ENCODE data around the gene PRRT2.
A peak's percentile ranks its signal among the peaks of the same experiment; 100 is the strongest.

Gene PRRT2

GRCh38 chr16:29835926-29836325, 23.9 kb downstream of the PRRT2 start:
- no peak for DNase-seq

- no peak for DNase-seq
Observed at GRCh38 chr16:29836623-29837022, 24.6 kb downstream of the PRRT2 start.

DNA sequence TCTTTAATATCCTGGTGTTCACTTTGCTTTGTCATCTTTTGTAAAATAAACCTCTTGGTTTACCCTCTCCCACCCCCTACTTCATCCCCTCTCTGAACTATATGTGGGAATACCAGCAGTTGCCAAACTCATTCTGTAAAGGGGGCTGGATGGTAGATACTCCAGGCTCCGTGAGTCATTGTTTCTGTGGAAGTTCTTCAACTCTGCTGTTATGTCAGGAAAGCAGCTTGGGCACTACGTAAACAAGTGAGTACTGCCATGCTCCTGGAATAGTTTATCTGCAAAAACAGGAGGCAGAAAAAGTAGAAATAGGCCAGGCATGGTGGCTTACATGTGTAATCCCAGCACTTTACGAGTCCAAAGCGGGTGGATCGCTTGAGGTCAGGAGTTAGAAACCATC, 25.8 kb downstream of the PRRT2 start:
- no peak for DNase-seq

DNA sequence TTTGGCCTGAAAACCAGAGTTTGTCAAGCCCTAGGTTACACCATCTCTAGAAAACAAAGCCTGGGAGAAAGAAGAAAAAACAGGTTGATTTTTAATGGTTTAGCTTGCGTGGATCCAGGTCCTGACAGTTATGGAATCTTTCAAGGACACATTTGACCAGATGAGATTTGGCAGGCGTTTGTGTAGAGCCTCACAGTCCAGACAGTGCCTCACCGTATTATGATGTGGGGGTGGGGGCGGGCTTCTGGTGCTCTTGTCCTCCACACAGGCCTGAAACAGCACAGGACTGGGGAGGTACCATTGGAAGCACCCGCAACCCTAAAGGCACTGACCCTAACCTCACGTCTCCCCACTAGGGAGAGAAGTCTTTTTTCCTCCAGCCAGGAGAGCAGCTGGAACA, 27.8 kb downstream of the PRRT2 start:
- no peak for DNase-seq

GRCh38 chr16:29840240-29840639, 28.2 kb downstream of the PRRT2 start:
- no peak for DNase-seq

- no peak for DNase-seq
Observed at GRCh38 chr16:29841631-29842030, 29.6 kb downstream of the PRRT2 start.

GRCh38 chr16:29842732-29843346, 30.8 kb downstream of the PRRT2 start:
- DNase-seq = no peak

- DNase-seq = no peak
Observed at GRCh38 chr16:29843931-29844330, 31.9 kb downstream of the PRRT2 start.

GRCh38 chr16:29844575-29845331, 32.8 kb downstream of the PRRT2 start:
- DNase-seq = no peak

- no peak for DNase-seq
Observed at GRCh38 chr16:29845656-29846055, 33.7 kb downstream of the PRRT2 start.

DNA sequence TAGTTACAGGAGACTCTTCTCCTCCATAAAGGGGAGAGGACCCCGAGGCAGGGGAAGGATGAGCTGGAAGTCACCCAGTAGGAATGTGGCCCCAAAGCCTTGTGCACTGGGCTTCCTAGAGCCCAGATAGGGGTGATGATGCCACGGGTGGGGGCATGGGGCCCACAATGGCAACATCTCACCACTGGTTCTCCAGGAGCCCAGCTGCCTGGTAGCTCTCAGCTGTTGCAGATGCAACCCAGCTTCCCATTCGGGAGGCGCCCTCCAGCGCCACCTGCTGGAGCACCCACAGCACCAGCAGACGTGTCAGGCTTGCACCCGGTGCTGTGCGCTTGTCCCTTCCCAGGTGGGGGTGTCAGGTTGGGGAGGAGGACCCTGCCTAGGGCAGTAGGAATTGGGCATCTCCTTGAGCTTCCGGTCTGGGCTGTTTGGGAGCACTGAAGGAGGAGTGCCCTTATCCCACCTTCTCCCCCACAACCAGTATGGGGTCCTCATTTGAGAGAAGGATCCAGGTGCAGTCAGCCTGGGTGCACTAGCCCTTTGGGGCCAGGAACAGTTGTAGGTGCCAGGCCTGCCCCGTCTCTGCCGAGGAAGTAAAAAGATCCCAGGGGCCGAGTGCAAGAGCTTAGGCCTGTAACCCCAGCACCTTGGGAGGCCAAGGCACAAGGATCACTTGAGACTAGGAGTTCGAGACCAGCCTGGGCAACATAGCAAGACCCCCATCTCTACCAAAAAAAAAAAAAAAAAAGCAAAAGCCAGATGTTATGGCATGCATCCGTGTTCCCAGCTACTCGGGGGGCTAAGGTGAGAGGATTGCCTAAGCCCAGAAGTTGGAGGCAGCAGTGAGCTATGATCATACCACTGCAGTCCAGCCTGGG, 36.7 kb downstream of the PRRT2 start:
- peak; percentile 61 for DNase-seq

GRCh38 chr16:29849505-29849904, 37.5 kb downstream of the PRRT2 start:
- no peak for DNase-seq

- DNase-seq = no peak
Observed at GRCh38 chr16:29850998-29851397, 39.0 kb downstream of the PRRT2 start.

DNA sequence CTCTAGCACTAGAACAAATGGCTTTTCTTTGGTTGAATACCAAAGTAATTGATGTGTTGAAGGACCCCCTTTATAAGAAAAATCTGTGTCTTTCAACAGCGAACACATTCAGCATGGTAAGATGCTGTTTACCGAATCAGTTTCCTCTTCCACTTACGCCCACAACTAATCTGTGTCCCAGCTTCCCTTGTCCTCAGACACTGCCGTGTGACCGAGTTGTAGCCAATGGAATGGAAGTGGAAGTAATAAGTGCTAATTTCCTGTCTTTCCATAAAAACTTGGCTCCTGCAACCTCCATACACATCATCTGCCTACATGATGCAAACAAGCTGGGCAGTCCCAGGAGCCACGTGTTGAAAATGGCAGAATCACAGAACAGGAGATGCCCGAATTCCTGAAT, 40.7 kb downstream of the PRRT2 start:
- no peak for DNase-seq

GRCh38 chr16:29854520-29855100, 42.6 kb downstream of the PRRT2 start:
- DNase-seq = no peak

- DNase-seq = no peak
Observed at GRCh38 chr16:29857133-29857760, 45.3 kb downstream of the PRRT2 start.

- no peak for DNase-seq
Observed at GRCh38 chr16:29858149-29858849, 46.3 kb downstream of the PRRT2 start.

- no peak for DNase-seq
Observed at GRCh38 chr16:29858974-29859373, 47.0 kb downstream of the PRRT2 start.

DNA sequence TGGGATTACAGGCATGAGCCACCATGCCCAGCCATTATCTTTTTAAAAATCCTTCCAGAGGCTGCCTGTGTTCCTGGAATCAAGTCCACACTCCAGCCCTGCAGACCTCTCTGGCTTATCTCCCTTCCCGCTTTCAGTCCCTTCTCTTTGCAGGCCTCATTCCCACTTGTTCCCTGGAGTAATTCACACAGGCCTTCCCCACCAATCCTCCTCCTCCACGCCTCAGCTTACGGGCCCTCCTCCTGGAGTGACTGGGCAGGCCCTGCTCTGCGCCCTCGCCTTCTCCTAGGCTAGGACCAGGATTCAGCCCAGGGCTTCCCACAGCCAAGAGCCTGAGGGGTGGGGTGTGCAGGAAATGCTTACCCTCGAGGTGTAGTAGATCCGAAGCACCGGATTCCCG, 48.2 kb downstream of the PRRT2 start:
- no peak for DNase-seq

DNA sequence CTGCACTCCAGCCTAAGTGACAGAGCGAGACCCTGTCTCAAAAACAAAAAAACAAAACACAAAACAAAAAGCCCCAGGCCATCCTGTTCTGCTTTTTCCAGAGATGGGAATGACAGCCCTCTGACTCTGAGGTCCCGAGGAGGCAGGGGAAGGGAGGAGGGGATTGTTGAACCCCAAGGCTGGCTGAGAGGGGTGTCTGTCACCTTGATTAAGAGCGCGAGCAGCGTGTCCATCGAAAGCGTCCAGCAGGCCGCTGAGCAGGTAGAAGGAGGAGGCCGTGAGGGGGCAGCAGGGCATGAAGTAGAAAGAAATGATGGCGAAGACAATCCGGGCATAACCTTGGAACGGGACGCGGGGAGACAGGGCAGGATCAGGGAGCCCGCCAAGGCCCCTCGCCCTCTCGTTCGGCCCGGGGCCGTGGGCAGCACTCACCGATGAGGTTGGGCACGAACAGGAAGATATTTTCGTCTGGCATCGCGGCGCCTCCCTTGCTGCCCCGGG, 50.4 kb downstream of the PRRT2 start:
- DNase-seq = no peak

- DNase-seq = peak; percentile 96
Observed at GRCh38 chr16:29862884-29863668, 51.1 kb downstream of the PRRT2 start, which contains the start of gene CDIPT. TSS of gene CDIPT (minus strand) at chr16:29863226. CDS start at chr16:29862857, 369 bp downstream.

Data from SHP77 treated with DMSO at 0.1 percent for 48 hours (cell line).